GM23248 (cell line): ENCODE measurements around the gene STK26. TPM values are rescaled to one million over a fixed set of nuclear protein-coding genes. Genes with fewer than 3 reads are reported as not detected.

Experiments used
- DNase-seq: peaks from one replicate; pipeline ENCODE4 v3.0.0-alpha.2; 2015
- H2AFZ ChIP-seq: fragments of 200-600 bp; sonication (generic); 2 replicates; pipeline ENCODE4 v1.6.1; 2016; ENCODE audit warnings: antibody characterized with exemption
- H3F3A ChIP-seq: fragments of 200-600 bp; sonication (generic); 2 replicates; pipeline ENCODE4 v1.6.1; 2016; ENCODE audit warnings: mild to moderate bottlenecking, antibody characterized with exemption, mixed run types; ENCODE audit not compliant: insufficient read depth
- H3K27ac ChIP-seq: fragments of 200-600 bp; sonication (generic); 2 replicates; pipeline ENCODE4 v1.5.1; 2016; ENCODE audit warnings: mild to moderate bottlenecking
- H3K27me3 ChIP-seq: fragments of 200-600 bp; sonication (generic); replicated peaks from 2 replicates; pipeline ENCODE4 v1.6.1; 2016; ENCODE audit warnings: mild to moderate bottlenecking; ENCODE audit not compliant: insufficient read depth
- H3K36me3 ChIP-seq: fragments of 200-600 bp; sonication (generic); 2 replicates; pipeline ENCODE4 v1.6.1; 2016; ENCODE audit warnings: low read depth, mild to moderate bottlenecking
- H3K4me1 ChIP-seq: fragments of 200-600 bp; sonication (generic); 2 replicates; pipeline ENCODE4 v1.6.1; 2016; ENCODE audit warnings: mild to moderate bottlenecking; ENCODE audit not compliant: insufficient read depth
- H3K4me2 ChIP-seq: fragments of 200-600 bp; sonication (generic); one replicate; pipeline ENCODE4 v1.6.1; 2016; ENCODE audit warnings: mild to moderate bottlenecking; ENCODE audit not compliant: unreplicated experiment
- H3K4me3 ChIP-seq: fragments of 200-600 bp; sonication (generic); 2 replicates; pipeline ENCODE4 v1.5.1; 2016; ENCODE audit warnings: mild to moderate bottlenecking
- H3K79me2 ChIP-seq: fragments of 200-600 bp; sonication (generic); 2 replicates; pipeline ENCODE4 v1.6.1; 2016; ENCODE audit warnings: mild to moderate bottlenecking; ENCODE audit not compliant: insufficient read depth
- H3K9ac ChIP-seq: fragments of 200-600 bp; sonication (generic); 2 replicates; pipeline ENCODE4 v1.6.1; 2016; ENCODE audit warnings: mild to moderate bottlenecking
- H3K9me2 ChIP-seq: fragments of 200-600 bp; sonication (generic); 2 replicates; pipeline ENCODE4 v1.6.1; 2016; ENCODE audit warnings: mixed run types, mild to moderate bottlenecking, moderate library complexity; ENCODE audit not compliant: insufficient read depth
- H3K9me3 ChIP-seq: fragments of 200-600 bp; sonication (generic); one replicate; pipeline ENCODE4 v1.6.1; 2017; ENCODE audit warnings: low read depth
- H4K20me1 ChIP-seq: fragments of 200-600 bp; sonication (generic); 2 replicates; pipeline ENCODE4 v1.6.0; 2016; ENCODE audit not compliant: insufficient read depth
- EZH2 ChIP-seq: fragments of 200-600 bp; sonication (generic); IDR thresholded peaks from 2 replicates; pipeline ENCODE4 v1.6.1; 2018; ENCODE audit warnings: antibody characterized with exemption, mild to moderate bottlenecking; ENCODE audit not compliant: insufficient read depth, poor library complexity, severe bottlenecking
- EZH2phosphoT487 ChIP-seq: fragments of 200-600 bp; sonication (generic); IDR thresholded peaks from 2 replicates; pipeline ENCODE4 v1.6.1; 2018; ENCODE audit warnings: antibody characterized with exemption, moderate library complexity, mild to moderate bottlenecking, low read depth; ENCODE audit not compliant: insufficient read depth
- WGBS, 2 experiments: methylation state at CpG; one replicate each; pipeline ENCODE4 v1.1.6; 2015 to 2017; ENCODE audit warnings: low lambda C conversion rate in 2 of 2, low coverage in 1 of 2; ENCODE audit errors: missing lambda C conversion rate in 2 of 2; 5-methylcytosine and 5-hydroxymethylcytosine counted together
- in situ Hi-C: fragments of 300-500 bp; cut with MboI; formaldehyde crosslinking; loops from 2 replicates; pipeline ENCODE4 v1.15.0; 2020
- polyA plus RNA-seq: library from polyadenylated mRNA; unstranded; fragments of >200 nt; fragmentation: Nextera tagmentation; extraction: Ambion mirVana; gene quantifications from 2 replicates; pipeline ENCODE4 v1.2.1, GENCODE V29; 2016
- total RNA-seq: library from RNA; depleted of rRNA; stranded (reverse); fragments of >200 nt; shearing (Covaris generic); gene quantifications from 2 replicates; pipeline ENCODE4 v1.2.3, GENCODE V29; 2014

The STK26 gene
- total and polyA plus RNA-seq, 2 experiments from 2014 or later = 0.74 to 1.1 TPM

- Histone ChIP-seq H3K27ac (no peak overlapping the region), H3K27me3 (no peaks in the 10 kb centered on the region), H4K20me1 (no peaks in the 10 kb centered on the region), H3F3A (no peaks in the 10 kb centered on the region), H3K36me3 (no peaks in the 10 kb centered on the region), H3K4me1 (no peaks in the 10 kb centered on the region), H3K4me2 (no peak overlapping the region), H3K79me2 (no peaks in the 10 kb centered on the region), H3K9ac (no peak overlapping the region), H3K9me3 (no peaks in the 10 kb centered on the region), H2AFZ (no peak overlapping the region), H3K9me2 (no peaks in the 10 kb centered on the region), H3K4me3 (no peak overlapping the region)
- in situ Hi-C loops = no loop called here
- WGBS, 2 experiments = 89 to 93% methylated on average over 1 of the region's 1 CpG
- DNase-seq = no peak
- TF ChIP-seq EZH2phosphoT487 (no peak), EZH2 (no peak)
These were observed 5.5 kb upstream of the STK26 start for GRCh38 chrX:132017431-132018185.

- no peaks in the 10 kb centered on the region for H4K20me1 ChIP-seq
- no peaks in the 10 kb centered on the region for H3K9me2 ChIP-seq
- in situ Hi-C loops = no loop called here
- peak overlapping the region; percentile 66 for H3K9ac ChIP-seq
- H3K36me3 ChIP-seq = no peaks in the 10 kb centered on the region
- no peaks in the 10 kb centered on the region for H3K27me3 ChIP-seq
- TF ChIP-seq EZH2 = no peak
- no peak for TF ChIP-seq EZH2phosphoT487
- WGBS, 2 experiments = 18 to 26% methylated on average over 17 to 21 of the region's 24 CpGs
- peak overlapping the region; percentile 83 for H2AFZ ChIP-seq
- H3F3A ChIP-seq = no peaks in the 10 kb centered on the region
- no peaks in the 10 kb centered on the region for H3K4me1 ChIP-seq
- peak overlapping the region; percentile 70 for H3K4me3 ChIP-seq
- H3K79me2 ChIP-seq = no peaks in the 10 kb centered on the region
- no peak overlapping the region for H3K27ac ChIP-seq
- H3K4me2 ChIP-seq = peak overlapping the region; percentile 78
- DNase-seq = peak; percentile 8
- no peaks in the 10 kb centered on the region for H3K9me3 ChIP-seq
These were observed 720 bp upstream of the STK26 start for GRCh38 chrX:132022198-132022966.

- Histone ChIP-seq H3K27ac (no peak overlapping the region), H3K36me3 (no peaks in the 10 kb centered on the region), H2AFZ (peak overlapping the region; percentile 83), H3K79me2 (no peaks in the 10 kb centered on the region), H3K9me3 (no peaks in the 10 kb centered on the region), H3K9ac (no peak overlapping the region), H4K20me1 (no peaks in the 10 kb centered on the region), H3K4me1 (no peaks in the 10 kb centered on the region), H3K27me3 (no peaks in the 10 kb centered on the region), H3K4me2 (peak overlapping the region; percentile 78), H3K4me3 (peak overlapping the region; percentile 70), H3F3A (no peaks in the 10 kb centered on the region), H3K9me2 (no peaks in the 10 kb centered on the region)
- in situ Hi-C loops = no loop called here
- TF ChIP-seq EZH2phosphoT487 (no peak), EZH2 (no peak)
- no peak for DNase-seq
- 8 to 48% methylated on average over 2 to 15 of the region's 16 CpGs for WGBS, 2 experiments
These were observed 839 bp downstream of the STK26 start for GRCh38 chrX:132023896-132024386.

GRCh38 chrX:132025041-132025440 is 1.9 kb downstream of the STK26 start:
- H3K9me3 ChIP-seq = no peaks in the 10 kb centered on the region
- H2AFZ ChIP-seq = no peak overlapping the region
- H3K27ac ChIP-seq = no peak overlapping the region
- in situ Hi-C loops = no loop called here
- H3K4me1 ChIP-seq = no peaks in the 10 kb centered on the region
- H3K9me2 ChIP-seq = no peaks in the 10 kb centered on the region
- no peaks in the 10 kb centered on the region for H3F3A ChIP-seq
- no peaks in the 10 kb centered on the region for H3K79me2 ChIP-seq
- H3K9ac ChIP-seq = no peak overlapping the region
- H3K4me3 ChIP-seq = no peak overlapping the region
- 94 to 96% methylated on average over 7 to 8 of the region's 8 CpGs for WGBS, 2 experiments
- H3K27me3 ChIP-seq = no peaks in the 10 kb centered on the region
- no peaks in the 10 kb centered on the region for H4K20me1 ChIP-seq
- no peaks in the 10 kb centered on the region for H3K36me3 ChIP-seq
- H3K4me2 ChIP-seq = no peak overlapping the region
- DNase-seq = no peak
- no peak for TF ChIP-seq EZH2
- no peak for TF ChIP-seq EZH2phosphoT487
